IPS-11a (cell line): Measurements from ENCODE around the gene ZFR2.
"Not testable (repeated sequence)": the region's sequence is repeated elsewhere in the genome, so short reads cannot be mapped to it uniquely, and the experiment has no call there.

Source experiments
- H3K4me3 ChIP-seq: one replicate; pipeline ENCODE4 v1.5.1; 2013; ENCODE audit warnings: low read depth, low read length, control low read depth

Gene ZFR2

GRCh38 chr19:3816566-3817218, 52.1 kb downstream of the ZFR2 start:
- H3K4me3 ChIP-seq: no peak overlapping the region

DNA sequence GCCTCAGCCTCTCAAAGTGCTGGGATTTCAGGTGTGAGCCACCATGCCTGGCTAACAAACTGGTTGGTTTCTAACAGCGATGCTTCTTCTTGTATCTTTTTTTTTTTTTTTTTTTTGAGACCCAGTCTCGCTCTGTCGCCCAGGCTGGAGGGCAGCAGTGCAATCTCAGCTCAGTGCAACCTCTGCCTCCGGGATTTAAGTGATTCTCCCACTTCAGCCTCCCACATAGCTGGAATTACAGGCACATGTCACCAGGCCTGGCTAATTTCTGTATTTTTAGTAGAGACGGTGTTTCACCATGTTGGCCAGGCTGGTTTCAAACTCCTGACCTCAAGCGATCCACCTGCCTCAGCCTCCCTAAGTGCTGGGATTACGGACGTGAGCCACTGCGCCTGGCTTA, 52.7 kb downstream of the ZFR2 start:
- not testable (repeated sequence) for H3K4me3 ChIP-seq

DNA sequence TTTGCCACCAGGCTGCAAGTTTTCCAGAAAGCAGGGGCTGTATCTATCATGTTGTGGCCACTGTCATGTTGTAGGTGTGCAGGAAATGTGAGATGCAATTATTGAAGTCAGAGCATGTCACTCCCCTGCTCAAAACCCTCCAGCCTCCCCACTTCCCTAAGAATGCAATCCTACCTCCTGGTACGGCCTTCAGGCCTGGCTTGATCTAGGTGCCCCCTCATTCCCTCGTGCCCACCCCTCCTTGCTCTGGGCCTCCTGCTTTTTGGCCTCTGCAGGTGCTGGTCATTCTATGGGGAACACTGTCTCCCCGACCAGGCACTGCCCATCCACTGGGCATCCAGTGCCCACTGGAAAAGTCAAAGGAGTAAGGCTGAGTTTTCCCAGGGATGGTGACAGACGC, 54.2 kb downstream of the ZFR2 start:
- H3K4me3 ChIP-seq: no peak overlapping the region

- H3K4me3 ChIP-seq: no peak overlapping the region
Observed at GRCh38 chr19:3813473-3814392, 55.1 kb downstream of the ZFR2 start.

DNA sequence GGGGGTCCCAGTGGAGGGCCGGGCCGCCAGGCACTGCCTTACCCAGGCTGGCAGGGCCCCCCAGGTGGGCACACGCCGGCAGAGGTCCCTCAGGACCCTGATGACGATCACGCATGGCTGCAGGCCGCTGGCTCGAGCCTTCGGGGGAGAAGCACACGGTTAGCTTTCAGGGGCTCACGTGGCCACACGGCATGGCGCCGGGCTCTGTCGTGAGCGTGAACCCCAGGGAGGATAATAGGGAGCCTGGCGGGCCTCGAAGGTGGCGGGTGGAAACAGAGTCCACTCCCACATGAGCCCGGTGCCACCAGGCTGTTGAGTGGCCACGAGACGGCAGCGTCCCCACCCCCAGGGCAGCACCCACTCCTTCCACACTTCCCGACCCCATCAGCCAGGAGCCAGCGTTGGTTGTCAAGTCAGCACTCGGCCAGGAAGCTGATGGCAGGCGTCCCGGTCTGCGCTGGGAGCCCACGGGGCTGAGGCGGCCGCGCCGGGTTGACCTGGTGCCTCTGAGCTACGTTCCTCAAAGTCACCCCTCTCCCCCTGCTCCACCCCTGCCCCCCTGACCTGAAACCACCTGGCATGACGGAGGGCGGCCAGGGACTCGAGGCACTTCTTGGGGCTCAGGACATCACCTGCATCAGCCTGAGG, 58.0 kb downstream of the ZFR2 start:
- no peak overlapping the region for H3K4me3 ChIP-seq

DNA sequence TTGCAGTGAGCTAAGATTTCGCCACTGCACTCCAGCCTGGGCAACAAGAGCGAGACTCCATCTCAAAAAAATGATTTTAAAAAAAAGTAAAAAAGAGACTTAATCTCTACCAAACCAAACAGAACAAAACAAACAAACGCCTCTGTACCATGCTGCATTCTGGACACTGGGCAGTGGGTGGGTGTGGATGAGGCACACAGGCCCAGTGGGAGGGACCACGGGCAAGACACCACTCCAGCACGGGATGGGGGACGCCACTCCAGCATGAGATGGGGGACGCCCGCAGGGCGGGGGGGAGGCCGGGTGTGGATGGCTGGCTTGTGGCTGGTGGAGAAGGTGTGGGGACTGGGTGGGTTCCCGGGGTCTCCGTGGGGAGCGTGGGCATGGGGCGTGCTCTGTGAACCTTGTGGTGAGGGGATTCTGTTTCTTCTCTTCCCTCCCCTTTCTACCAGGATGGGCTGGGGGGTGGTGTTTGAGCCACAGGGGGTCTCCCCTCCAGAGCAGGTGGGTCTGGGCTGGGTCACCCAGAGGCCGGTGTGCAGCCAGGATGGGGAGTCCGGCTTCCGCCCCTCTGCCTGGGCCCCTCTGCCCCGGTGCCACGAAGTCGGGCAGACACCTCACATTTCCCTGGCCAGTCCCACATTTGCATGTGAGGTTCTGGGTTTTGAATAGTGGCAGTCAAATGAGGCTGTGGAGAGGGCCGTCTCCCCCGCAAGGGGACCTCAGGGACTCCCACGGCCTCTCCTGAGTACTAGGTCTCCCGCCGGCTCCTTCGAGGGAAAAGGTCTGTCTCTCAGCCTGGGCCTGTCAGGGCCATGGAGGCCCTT, 58.7 kb downstream of the ZFR2 start:
- no peak overlapping the region for H3K4me3 ChIP-seq

GRCh38 chr19:3808420-3809143, 60.3 kb downstream of the ZFR2 start:
- H3K4me3 ChIP-seq: no peak overlapping the region

DNA sequence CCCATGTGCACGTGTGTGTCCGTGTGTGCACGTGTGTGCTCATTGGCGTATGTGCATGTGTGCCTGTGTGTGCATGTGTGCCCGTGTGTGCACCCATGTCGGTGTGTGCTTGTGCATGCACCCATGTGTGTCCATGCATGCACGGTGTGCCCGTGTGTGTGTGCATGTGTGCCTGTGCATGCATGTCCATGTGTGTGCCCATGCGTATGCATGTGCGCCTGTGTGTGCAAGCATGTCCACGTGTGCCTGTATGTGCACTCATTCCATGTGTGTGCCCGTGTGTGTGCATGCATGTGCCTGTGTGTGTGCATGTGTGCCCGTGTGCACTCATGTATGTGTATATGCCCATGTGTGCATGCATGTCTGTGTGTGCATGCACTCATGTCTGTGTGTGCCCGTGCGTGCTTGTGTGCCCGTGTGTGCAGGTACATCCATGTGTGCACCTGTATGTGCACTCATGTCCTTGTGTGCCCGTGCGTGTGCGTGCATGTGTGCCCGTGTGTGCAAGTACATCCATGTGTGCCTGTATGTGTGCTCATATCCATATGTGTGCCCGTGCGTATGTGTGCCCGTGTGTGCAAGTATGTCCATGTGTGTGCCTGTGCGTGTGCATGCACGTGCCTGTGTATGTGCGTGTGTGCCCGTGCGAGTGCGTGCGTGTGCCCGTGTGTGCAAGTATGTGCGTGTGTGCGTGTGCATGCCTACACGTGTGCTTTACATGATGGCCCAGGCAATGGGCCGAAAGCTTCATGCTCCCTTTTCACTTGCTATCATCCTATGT, 61.1 kb downstream of the ZFR2 start:
- no peak overlapping the region for H3K4me3 ChIP-seq

- no peak overlapping the region for H3K4me3 ChIP-seq
Observed at GRCh38 chr19:3807131-3807480, 61.7 kb downstream of the ZFR2 start.

- H3K4me3 ChIP-seq: no peak overlapping the region
Observed at GRCh38 chr19:3805859-3806258, 63.0 kb downstream of the ZFR2 start.

GRCh38 chr19:3804429-3804828, 64.4 kb downstream of the ZFR2 start:
- H3K4me3 ChIP-seq: no peak overlapping the region

- no peak overlapping the region for H3K4me3 ChIP-seq
Observed at GRCh38 chr19:3803986-3804385, 64.9 kb downstream of the ZFR2 start.

DNA sequence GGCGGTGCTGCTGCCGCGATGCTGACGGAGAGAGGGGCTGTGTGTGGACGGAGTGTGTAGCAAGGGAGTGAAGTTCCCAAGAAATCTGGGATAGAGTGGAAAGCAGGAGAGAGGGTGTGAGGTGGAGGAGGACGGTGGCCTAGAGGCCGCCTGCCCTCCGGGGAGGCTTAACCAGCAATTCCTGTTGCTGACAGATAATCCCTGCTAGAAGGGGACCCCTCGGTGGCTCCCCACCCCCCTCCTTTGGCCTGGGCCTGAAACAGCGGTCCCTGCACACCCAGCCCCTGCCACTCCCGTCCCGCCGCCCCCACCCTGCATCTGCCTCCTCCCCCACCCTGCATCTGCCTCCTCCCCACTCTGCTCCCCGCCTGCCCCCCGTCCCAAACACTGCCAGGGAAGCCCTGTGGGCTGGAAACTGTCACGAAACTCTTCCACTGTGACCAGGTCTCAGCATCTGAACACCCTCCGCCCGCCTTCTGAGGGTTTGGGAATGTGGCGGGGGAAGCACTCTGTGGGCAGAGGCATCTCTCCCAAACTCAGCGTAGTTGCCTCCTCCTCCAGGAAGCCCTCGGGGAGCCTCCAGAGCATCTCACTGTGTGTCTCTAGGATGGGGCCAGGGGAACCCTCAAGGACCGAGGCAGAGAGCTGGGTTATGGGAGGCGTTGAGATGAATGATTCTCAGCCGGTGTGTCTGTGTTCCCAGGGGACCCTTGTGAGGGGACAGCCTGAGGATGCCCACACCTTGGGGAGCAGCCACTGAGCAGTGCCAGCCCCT, 65.5 kb downstream of the ZFR2 start:
- no peak overlapping the region for H3K4me3 ChIP-seq

DNA sequence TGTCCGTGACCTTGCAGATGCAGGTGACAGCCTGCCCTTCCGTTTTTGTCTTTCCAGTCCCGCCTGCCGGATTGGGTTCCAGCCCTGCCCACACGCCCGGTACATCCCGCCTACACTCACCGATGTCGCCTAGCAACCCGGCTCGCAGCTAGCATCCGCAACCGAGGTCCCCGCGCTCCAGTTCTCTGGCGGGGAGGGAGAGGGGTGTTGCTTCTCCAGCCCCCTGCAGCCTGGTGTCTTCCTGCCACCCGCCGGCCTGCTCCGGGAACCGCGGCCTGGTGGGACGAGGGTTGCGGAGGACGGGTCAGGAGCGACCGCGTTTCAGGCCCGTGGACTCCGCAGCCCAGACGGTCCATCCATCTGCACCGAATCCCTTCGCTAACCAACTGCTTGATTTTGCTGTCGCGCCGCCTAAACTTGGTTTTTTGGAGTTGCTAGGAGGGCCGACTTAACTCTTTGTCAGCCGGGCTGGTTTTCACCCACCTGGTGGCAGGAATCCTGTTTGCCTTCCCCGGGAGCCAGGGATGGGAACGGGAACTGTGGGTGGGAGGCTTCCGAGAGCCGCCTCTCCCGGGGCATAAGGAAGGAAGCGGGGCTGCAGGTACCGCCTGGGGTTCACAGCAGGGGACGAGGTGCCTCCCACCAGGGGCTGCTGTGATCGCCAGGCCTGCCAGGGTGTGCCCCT, 67.3 kb downstream of the ZFR2 start:
- peak overlapping the region; percentile 50 for H3K4me3 ChIP-seq

DNA sequence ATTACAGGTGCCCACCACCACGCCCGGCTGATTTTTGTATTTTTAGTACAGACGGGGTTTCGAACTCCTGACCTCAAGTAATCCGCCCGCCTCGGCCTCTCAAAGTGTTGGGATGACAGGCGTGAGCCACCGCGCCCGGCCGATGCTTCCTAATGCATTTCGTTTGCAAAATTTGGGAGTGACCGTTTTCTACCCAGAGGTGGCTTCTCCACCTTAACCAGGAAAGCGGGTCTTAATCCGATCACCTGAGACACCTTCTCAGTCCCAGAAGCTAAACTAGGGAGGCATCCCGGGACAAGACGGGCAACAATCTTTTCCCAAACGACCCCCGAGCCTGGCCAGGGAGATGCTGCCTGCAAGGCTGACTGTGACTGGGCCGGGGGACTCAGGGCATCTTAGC, 67.8 kb downstream of the ZFR2 start:
- peak overlapping the region; percentile 50 for H3K4me3 ChIP-seq

GRCh38 chr19:3798137-3798536, 70.7 kb downstream of the ZFR2 start:
- H3K4me3 ChIP-seq: no peak overlapping the region

DNA sequence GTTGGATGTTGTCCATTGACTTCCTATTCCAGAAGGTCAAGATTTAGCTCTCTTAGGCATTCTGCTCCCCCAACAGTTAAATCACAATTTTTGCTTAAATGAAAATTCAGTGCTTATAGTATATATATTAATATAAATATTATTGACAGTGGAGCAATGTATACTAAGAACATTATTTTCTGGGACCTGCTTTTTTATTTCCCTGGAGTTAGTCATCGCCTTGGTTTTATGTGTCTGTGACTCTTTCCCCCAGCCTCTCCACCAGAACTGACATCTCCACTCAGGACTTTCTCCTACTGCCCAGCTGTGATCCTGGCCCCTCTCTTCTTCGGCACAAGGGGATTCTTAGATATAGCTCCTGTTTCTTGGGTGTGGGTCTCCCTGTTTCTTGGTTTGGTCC, 72.5 kb downstream of the ZFR2 start:
- H3K4me3 ChIP-seq: no peak overlapping the region

DNA sequence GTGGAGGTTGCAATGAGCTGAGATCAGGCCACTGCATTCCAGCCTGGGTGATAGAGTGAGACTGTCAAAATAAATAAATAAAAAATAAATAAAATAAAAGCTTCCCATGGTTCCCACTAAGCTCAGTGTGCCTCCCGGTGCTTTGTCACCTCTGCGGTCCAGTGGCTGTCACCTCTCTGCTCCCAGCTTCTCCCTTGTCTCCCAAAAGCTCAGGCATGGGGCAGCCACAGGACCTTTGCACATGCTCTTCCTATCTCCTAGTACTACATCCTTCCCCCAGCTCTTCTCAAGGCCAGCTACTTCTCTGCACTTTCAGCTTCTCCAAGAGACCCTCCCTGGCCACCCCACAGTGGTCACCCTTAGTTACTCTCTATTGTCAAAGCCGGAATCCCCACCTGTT, 75.0 kb downstream of the ZFR2 start:
- H3K4me3 ChIP-seq: no peak overlapping the region
